Thoracic aorta (tissue), 2 donors: ENCODE data around the gene ARMC2. TPM values are rescaled to one million over a fixed set of nuclear protein-coding genes. Genes with fewer than 3 reads are reported as not detected.

Experiments used
- ATAC-seq: fragments of 150-250 bp; one replicate; pipeline ENCODE4 v1.8.0; 2017; ENCODE audit warnings: low read depth; ENCODE audit not compliant: insufficient number of reproducible peaks, low FRiP score
- DNase-seq: peaks from one replicate; pipeline ENCODE4 v3.0.0-alpha.2; 2020; ENCODE audit warnings: low spot score
- H3K27ac ChIP-seq, 2 donors: fragments of 200-600 bp; sonication (generic); 1 replicate in 1 of 2; 2 replicates in 1 of 2; pipeline ENCODE4 v1.5.1; 2016; ENCODE audit warnings: mild to moderate bottlenecking in 2 of 2, moderate library complexity in 2 of 2
- H3K27me3 ChIP-seq: fragments of 200-600 bp; sonication (generic); replicated peaks from 2 replicates; pipeline ENCODE4 v1.6.0; 2016; ENCODE audit warnings: mild to moderate bottlenecking; ENCODE audit not compliant: insufficient read depth
- H3K36me3 ChIP-seq: fragments of 200-600 bp; sonication (generic); one replicate; pipeline ENCODE4 v1.5.1; 2016
- H3K4me1 ChIP-seq, 2 donors: fragments of 200-600 bp; sonication (generic); 1 replicate in 1 of 2; 2 replicates in 1 of 2; pipeline versions ENCODE4 v1.5.1 to v1.6.0; 2016; ENCODE audit warnings: low read depth in 2 of 2, mild to moderate bottlenecking in 1 of 2; ENCODE audit not compliant: control insufficient read depth in 1 of 2
- H3K4me3 ChIP-seq: fragments of 200-600 bp; sonication (generic); 2 replicates; pipeline ENCODE4 v1.5.1; 2016; ENCODE audit warnings: mild to moderate bottlenecking
- H3K9me3 ChIP-seq: fragments of 200-600 bp; sonication (generic); 2 replicates; pipeline ENCODE4 v1.5.1; 2016
- total RNA-seq, 2 donors: library from RNA; depleted of rRNA; stranded (reverse); fragments of >200 nt; gene quantifications; one replicate each; pipeline versions ENCODE4 v1.1.0 to v1.2.3, GENCODE V29; 2016
- TF ChIP-seq, protein P1 (sequence below): fragments of 200-600 bp; sonication (generic); IDR thresholded peaks from one replicate; pipeline ENCODE4 v1.5.1; 2019; ENCODE audit warnings: antibody characterized with exemption

Gene ARMC2
- total RNA-seq, 2 donors from 2014 or later = 11.5 to 22.5 TPM

DNA sequence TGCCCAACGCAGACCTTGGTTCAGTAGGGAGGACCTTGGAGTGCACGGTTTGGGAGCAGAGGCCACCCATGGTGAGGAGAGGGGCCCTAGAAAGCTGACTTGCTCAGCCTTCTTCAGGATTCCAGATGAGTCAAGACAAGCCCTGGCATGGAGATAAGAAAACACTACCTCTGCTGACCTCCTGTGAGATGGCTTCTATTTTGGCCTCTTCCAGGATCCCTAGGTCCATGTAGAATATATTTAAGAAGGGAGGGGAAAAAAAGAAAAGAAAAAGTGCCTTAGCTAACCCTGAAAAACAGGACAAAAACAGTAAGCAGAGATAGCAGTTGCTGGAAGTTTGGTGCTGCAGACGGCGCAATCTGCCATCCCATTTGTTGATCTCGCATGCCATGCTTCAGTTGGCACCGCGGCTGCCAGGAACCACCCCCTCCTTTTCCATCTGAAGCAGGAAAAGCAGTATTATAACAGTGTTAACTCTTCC is 100.0 kb downstream of the ARMC2 start:
- TF ChIP-seq, protein P1, sequence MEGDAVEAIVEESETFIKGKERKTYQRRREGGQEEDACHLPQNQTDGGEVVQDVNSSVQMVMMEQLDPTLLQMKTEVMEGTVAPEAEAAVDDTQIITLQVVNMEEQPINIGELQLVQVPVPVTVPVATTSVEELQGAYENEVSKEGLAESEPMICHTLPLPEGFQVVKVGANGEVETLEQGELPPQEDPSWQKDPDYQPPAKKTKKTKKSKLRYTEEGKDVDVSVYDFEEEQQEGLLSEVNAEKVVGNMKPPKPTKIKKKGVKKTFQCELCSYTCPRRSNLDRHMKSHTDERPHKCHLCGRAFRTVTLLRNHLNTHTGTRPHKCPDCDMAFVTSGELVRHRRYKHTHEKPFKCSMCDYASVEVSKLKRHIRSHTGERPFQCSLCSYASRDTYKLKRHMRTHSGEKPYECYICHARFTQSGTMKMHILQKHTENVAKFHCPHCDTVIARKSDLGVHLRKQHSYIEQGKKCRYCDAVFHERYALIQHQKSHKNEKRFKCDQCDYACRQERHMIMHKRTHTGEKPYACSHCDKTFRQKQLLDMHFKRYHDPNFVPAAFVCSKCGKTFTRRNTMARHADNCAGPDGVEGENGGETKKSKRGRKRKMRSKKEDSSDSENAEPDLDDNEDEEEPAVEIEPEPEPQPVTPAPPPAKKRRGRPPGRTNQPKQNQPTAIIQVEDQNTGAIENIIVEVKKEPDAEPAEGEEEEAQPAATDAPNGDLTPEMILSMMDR = no peak
- no peaks in the 10 kb centered on the region for H3K27me3 ChIP-seq
- ATAC-seq = no peak
- H3K27ac ChIP-seq = peak overlapping the region; percentile 83 to 89
- H3K4me1 ChIP-seq = peaks cover 20 to 52% of the 10 kb centered on the region in 2 donors
- H3K4me3 ChIP-seq = peak overlapping the region; percentile 32
- no peaks in the 10 kb centered on the region for H3K36me3 ChIP-seq
- H3K9me3 ChIP-seq = no peaks in the 10 kb centered on the region
- no peak for DNase-seq

DNA sequence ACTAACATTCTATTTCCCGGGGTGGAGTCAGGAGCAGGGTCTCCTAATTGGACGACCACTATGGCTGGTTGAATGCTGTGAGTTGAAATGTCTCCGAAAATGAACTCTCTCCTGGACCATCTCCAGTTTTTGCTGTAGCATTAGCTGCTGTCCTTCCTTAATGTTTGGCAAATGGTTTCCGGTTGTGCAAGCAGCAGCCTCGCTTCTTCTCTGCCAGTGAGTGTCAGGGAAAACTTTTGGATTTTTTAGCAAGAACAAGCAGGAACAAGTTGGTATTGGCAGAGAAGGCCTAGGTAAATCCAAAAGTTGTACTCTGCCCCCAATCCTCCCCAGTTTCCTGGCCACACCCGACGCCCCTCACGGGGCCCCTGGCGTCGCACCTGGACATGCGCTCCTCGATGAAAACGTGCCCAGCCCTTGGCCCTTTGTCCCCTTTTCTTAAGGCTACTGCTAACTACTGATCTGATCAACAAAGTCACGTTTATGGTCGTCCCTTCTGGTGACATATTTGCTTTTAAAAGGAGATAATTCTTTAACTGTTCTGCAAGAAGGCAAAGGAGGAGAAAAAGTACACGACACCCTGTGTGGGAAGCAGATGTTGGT is 103.2 kb downstream of the ARMC2 start:
- TF ChIP-seq, protein P1 = no peak

DNA sequence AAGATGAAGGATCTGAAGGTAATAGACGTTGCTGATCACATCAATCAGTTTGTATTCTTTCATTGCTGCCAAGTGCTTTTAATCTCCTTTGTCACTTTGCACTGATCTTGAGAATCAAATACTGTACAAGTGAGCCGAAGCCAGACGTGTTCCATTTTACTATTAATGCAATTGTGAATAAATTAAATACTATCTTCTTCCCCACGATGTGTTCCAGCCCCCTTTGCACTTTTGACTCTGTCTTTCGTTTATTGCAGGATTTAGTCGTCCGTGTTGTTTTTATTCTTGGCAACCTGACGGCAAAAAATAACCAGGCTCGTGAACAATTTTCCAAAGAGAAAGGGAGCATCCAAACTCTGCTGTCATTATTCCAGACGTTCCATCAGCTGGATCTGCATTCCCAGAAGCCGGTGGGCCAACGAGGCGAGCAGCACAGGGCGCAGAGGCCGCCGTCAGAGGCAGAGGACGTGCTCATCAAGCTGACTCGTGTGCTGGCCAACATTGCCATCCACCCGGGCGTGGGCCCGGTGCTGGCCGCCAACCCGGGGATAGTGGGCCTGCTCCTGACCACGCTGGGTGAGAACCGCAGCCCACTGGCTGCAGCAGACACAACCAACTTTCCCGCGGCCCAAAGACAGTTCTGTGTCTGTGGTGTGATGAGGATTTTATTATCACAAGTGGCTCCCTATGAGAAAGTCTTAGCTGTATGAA is 104.7 kb downstream of the ARMC2 start:
- no peak for DNase-seq
- TF ChIP-seq, protein P1 = no peak
- H3K36me3 ChIP-seq = no peaks in the 10 kb centered on the region
- ATAC-seq = no peak
- no peak overlapping the region for H3K4me3 ChIP-seq
- H3K27ac ChIP-seq = no peak overlapping the region
- no peaks in the 10 kb centered on the region for H3K27me3 ChIP-seq
- peaks cover 6 to 11% of the 10 kb centered on the region in 2 donors for H3K4me1 ChIP-seq
- H3K9me3 ChIP-seq = no peaks in the 10 kb centered on the region

More for the DNA sequence above, 103.2 kb downstream of the ARMC2 start:
- Histone ChIP-seq H3K9me3 (no peaks in the 10 kb centered on the region), H3K36me3 (no peaks in the 10 kb centered on the region), H3K4me1 (peaks cover 16 to 26% of the 10 kb centered on the region in 2 donors), H3K27ac (no peak overlapping the region), H3K4me3 (no peak overlapping the region), H3K27me3 (no peaks in the 10 kb centered on the region)
- DNase-seq = no peak
- no peak for ATAC-seq

DNA sequence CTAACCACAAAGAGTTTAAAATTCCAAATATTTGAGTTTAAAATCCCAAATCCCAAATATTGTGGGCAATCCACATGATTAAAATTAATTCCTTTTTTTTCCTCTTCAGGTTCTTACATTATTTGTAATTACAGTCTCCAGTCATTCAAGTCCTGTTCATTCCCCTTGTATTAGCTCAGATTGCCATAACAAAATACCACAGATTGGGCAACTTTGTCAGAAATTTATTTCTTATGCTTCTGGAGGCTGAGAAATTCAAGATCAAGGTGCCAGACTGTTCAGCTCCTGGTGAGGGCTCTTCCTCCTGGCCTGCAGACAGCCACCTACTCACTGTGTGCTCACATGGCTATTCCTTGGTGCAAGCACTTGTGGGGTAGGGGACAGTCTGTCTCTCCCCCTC is 105.5 kb downstream of the ARMC2 start:
- H3K4me3 ChIP-seq = no peak overlapping the region
- peaks cover 0 to 3% of the 10 kb centered on the region in 2 donors for H3K4me1 ChIP-seq
- no peaks in the 10 kb centered on the region for H3K27me3 ChIP-seq
- DNase-seq = no peak
- H3K9me3 ChIP-seq = no peaks in the 10 kb centered on the region
- no peak for ATAC-seq
- no peaks in the 10 kb centered on the region for H3K36me3 ChIP-seq
- H3K27ac ChIP-seq = no peak overlapping the region
- TF ChIP-seq, protein P1 = no peak

DNA sequence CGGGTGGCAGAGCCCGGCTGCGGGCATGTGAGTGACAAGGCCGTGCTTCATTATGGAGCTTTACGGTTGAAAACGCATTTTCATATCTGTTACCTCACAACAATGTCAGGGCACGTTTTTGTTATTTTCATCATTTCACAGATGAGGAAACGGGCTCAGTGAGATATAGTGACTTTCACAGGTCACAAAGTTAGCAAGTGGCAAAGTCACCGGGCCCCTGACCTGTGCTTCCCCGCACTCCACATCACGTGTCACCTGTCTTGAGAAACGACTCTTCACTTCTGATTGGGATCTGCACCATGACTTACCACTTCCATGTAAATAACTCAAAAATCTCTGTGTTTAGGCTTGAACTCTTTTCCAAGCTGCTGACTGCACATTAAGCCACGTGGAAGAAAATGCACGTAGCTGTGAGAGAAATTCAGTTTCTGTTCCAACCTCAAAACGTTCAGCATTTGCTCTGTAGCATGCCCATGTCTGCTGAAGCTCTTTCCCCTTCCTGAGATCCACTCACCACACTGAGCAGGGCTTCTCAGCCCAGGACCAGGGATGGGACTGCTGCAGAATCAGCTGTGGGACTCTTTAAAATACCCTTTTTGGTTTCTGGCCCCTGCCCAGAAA is 107.2 kb downstream of the ARMC2 start:
- Histone ChIP-seq H3K36me3 (no peaks in the 10 kb centered on the region), H3K27me3 (no peaks in the 10 kb centered on the region), H3K4me3 (no peak overlapping the region), H3K9me3 (no peaks in the 10 kb centered on the region), H3K27ac (no peak overlapping the region), H3K4me1 (no peaks in the 10 kb centered on the region)
- DNase-seq (no peak), ATAC-seq (no peak)
- TF ChIP-seq, protein P1 = no peak
